H9 (cell line): ENCODE results near the gene SOX8. TPM values are rescaled to one million over a fixed set of nuclear protein-coding genes. Genes with fewer than 3 reads are reported as not detected.

Experiments used
- DNase-seq: peaks from one replicate; pipeline ENCODE4 v3.0.0-alpha.2; 2017
- H2AFZ ChIP-seq: one replicate; pipeline ENCODE4 v1.6.1; 2013; ENCODE audit warnings: mild to moderate bottlenecking, low read length, control low read depth, moderate library complexity
- H2AK5ac ChIP-seq: 2 replicates; pipeline ENCODE4 v1.6.1; 2013; ENCODE audit warnings: low read length, control low read depth, mixed read lengths; ENCODE audit not compliant: insufficient read length
- H2BK120ac ChIP-seq: one replicate; pipeline ENCODE4 v1.6.1; 2013; ENCODE audit warnings: low read depth, mild to moderate bottlenecking, low read length, control low read depth, inconsistent platforms; ENCODE audit not compliant: poor library complexity, severe bottlenecking
- H2BK12ac ChIP-seq: 2 replicates; pipeline ENCODE4 v1.6.1; 2013; ENCODE audit warnings: low read length, control low read depth, mixed read lengths, low read depth; ENCODE audit not compliant: insufficient read length
- H2BK15ac ChIP-seq: 2 replicates; pipeline ENCODE4 v1.6.1; 2013; ENCODE audit warnings: low read depth, low read length, control low read depth
- H2BK20ac ChIP-seq: one replicate; pipeline ENCODE4 v1.6.1; 2013; ENCODE audit warnings: low read depth, mild to moderate bottlenecking, low read length, control low read depth, inconsistent platforms; ENCODE audit not compliant: poor library complexity, severe bottlenecking
- H2BK5ac ChIP-seq: 2 replicates; pipeline ENCODE4 v1.6.1; 2013; ENCODE audit warnings: low read length, control low read depth, mixed read lengths; ENCODE audit not compliant: insufficient read length
- H3K14ac ChIP-seq: 2 replicates; pipeline ENCODE4 v1.6.1; 2013; ENCODE audit warnings: low read length, control low read depth; ENCODE audit not compliant: insufficient read depth
- H3K18ac ChIP-seq: 2 replicates; pipeline ENCODE4 v1.6.1; 2013; ENCODE audit warnings: low read depth, mild to moderate bottlenecking, mixed read lengths, low read length, control low read depth; ENCODE audit not compliant: insufficient read length
- H3K23ac ChIP-seq: 2 replicates; pipeline ENCODE4 v1.6.1; 2013; ENCODE audit warnings: low read length, control low read depth, mixed read lengths, low read depth; ENCODE audit not compliant: insufficient read length
- H3K23me2 ChIP-seq: 2 replicates; pipeline ENCODE4 v1.6.1; 2013; ENCODE audit warnings: low read depth, mild to moderate bottlenecking, mixed read lengths, low read length, control low read depth; ENCODE audit not compliant: insufficient read length, poor library complexity, severe bottlenecking
- H3K27ac ChIP-seq: 2 replicates; pipeline ENCODE4 v1.5.1; 2013; ENCODE audit warnings: low read length, control low read depth, mixed read lengths, low read depth; ENCODE audit not compliant: insufficient read length
- H3K27me3 ChIP-seq: 2 replicates; pipeline ENCODE4 v1.6.1; 2013; ENCODE audit warnings: low read length, control low read depth, inconsistent platforms; ENCODE audit not compliant: insufficient read depth
- H3K4ac ChIP-seq: 2 replicates; pipeline ENCODE4 v1.6.1; 2013; ENCODE audit warnings: low read depth, mild to moderate bottlenecking, control low read depth, inconsistent platforms, low read length, moderate library complexity
- H3K4me1 ChIP-seq: 2 replicates; pipeline ENCODE4 v1.6.1; 2013; ENCODE audit warnings: low read length, control low read depth, inconsistent platforms; ENCODE audit not compliant: insufficient read depth
- H3K4me2 ChIP-seq: 2 replicates; pipeline ENCODE4 v1.6.1; 2013; ENCODE audit warnings: low read length, control low read depth, mixed read lengths; ENCODE audit not compliant: insufficient read length, insufficient read depth
- H3K56ac ChIP-seq: 2 replicates; pipeline ENCODE4 v1.6.1; 2013; ENCODE audit warnings: low read depth, mild to moderate bottlenecking, mixed read lengths, low read length, control low read depth; ENCODE audit not compliant: insufficient read length
- H3K79me1 ChIP-seq: 2 replicates; pipeline ENCODE4 v1.6.1; 2013; ENCODE audit warnings: low read depth, mild to moderate bottlenecking, moderate library complexity, low read length, control low read depth, inconsistent platforms; ENCODE audit not compliant: insufficient read depth, poor library complexity, severe bottlenecking
- H3K79me2 ChIP-seq: 2 replicates; pipeline ENCODE4 v1.6.1; 2013; ENCODE audit warnings: low read length, control low read depth, inconsistent platforms; ENCODE audit not compliant: insufficient read depth
- H3K9ac ChIP-seq: 2 replicates; pipeline ENCODE4 v1.6.1; 2013; ENCODE audit warnings: low read length, control low read depth, mixed read lengths; ENCODE audit not compliant: insufficient read length; ENCODE audit errors: extremely low read depth
- H3K9me3 ChIP-seq: one replicate; pipeline ENCODE4 v1.6.1; 2013; ENCODE audit warnings: low read depth, low read length, inconsistent platforms; ENCODE audit not compliant: control insufficient read depth
- H3T11ph ChIP-seq: one replicate; pipeline ENCODE4 v1.6.1; 2013; ENCODE audit warnings: mild to moderate bottlenecking, low read length, control low read depth, inconsistent platforms
- H4K20me1 ChIP-seq: one replicate; pipeline ENCODE4 v1.6.1; 2013; ENCODE audit not compliant: control insufficient read depth, insufficient read length, insufficient read depth
- H4K5ac ChIP-seq: 2 replicates; pipeline ENCODE4 v1.6.1; 2013; ENCODE audit warnings: low read depth, mild to moderate bottlenecking, mixed read lengths, low read length, control low read depth; ENCODE audit not compliant: insufficient read length
- H4K8ac ChIP-seq: replicated peaks from 2 replicates; pipeline ENCODE4 v1.6.1; 2013; ENCODE audit warnings: low read length, control low read depth, mixed read lengths, low read depth; ENCODE audit not compliant: insufficient read length
- H4K91ac ChIP-seq: 2 replicates; pipeline ENCODE4 v1.6.1; 2013; ENCODE audit warnings: low read depth, mild to moderate bottlenecking, moderate library complexity, mixed read lengths, low read length, control low read depth; ENCODE audit not compliant: insufficient read length
- H3K27ac Mint-ChIP-seq, 3 experiments: 2 replicates in 2 of 3; 3 replicates in 1 of 3; pipeline ENCODE4 v1.8.0; 2020 to 2021; ENCODE audit warnings: mixed read lengths in 3 of 3, mild to moderate bottlenecking in 1 of 3, moderate library complexity in 1 of 3
- H3K27me3 Mint-ChIP-seq: 2 replicates; pipeline ENCODE4 v1.8.0; 2021; ENCODE audit warnings: low read depth, mild to moderate bottlenecking, moderate library complexity, mixed read lengths
- H3K36me3 Mint-ChIP-seq, 3 experiments: 2 replicates in 2 of 3; 3 replicates in 1 of 3; pipeline ENCODE4 v1.8.0; 2020 to 2021; ENCODE audit warnings: low read depth in 3 of 3, mixed read lengths in 3 of 3; ENCODE audit not compliant: insufficient read depth in 1 of 3
- H3K4me1 Mint-ChIP-seq, 2 experiments: 2 replicates each; pipeline ENCODE4 v1.8.0; 2020; ENCODE audit warnings: mixed read lengths in 2 of 2
- H3K4me3 Mint-ChIP-seq, 2 experiments: 2 replicates in 1 of 2; 3 replicates in 1 of 2; pipeline ENCODE4 v1.8.0; 2020 to 2021; ENCODE audit warnings: mild to moderate bottlenecking in 2 of 2, mixed read lengths in 2 of 2, moderate library complexity in 1 of 2
- H3K9me3 Mint-ChIP-seq, 2 experiments: 2 replicates in 1 of 2; 3 replicates in 1 of 2; pipeline ENCODE4 v1.8.0; 2020; ENCODE audit warnings: mild to moderate bottlenecking in 2 of 2, mixed read lengths in 2 of 2, moderate library complexity in 1 of 2
- WGBS: extraction: QIAGEN DNeasy Blood & Tissue Kit; methylation state at CpG from one replicate; pipeline ENCODE4 v1.1.7; 2013; ENCODE audit warnings: missing lambda C conversion rate, low lambda C conversion rate, mixed read lengths; ENCODE audit not compliant: insufficient read length; ENCODE audit errors: extremely low coverage; 5-methylcytosine and 5-hydroxymethylcytosine counted together
- total RNA-seq: library from RNA; stranded (reverse); gene quantifications from 2 replicates; pipeline ENCODE4 v1.2.1, GENCODE V29; 2021
- TF ChIP-seq, protein P1 (sequence below): fragments of 200-600 bp; sonication (generic); conservative IDR thresholded peaks from 3 replicates; pipeline ENCODE4 v1.8.0; 2021; ENCODE audit warnings: antibody characterized with exemption, mild to moderate bottlenecking

Gene SOX8
- total RNA-seq, 1 experiment from 2014 or later, result 8.9 TPM

GRCh38 chr16:1028524-1029258 lies 47.1 kb downstream of the SOX8 start:
- Mint-ChIP-seq H3K36me3 (no peaks in the 10 kb centered on the region), H3K27ac (no peak overlapping the region), H3K9me3 (no peaks in the 10 kb centered on the region), H3K4me3 (no peak overlapping the region), H3K4me1 (no peaks in the 10 kb centered on the region), H3K27me3 (peaks cover 4% of the 10 kb centered on the region)
- no peaks in the 10 kb centered on the region for H3K9me3 ChIP-seq
- no peak overlapping the region for H3K27ac ChIP-seq
- no peak for DNase-seq
- H3K56ac ChIP-seq, result no peak overlapping the region
- H3K4me1 ChIP-seq, result no peaks in the 10 kb centered on the region
- no peak overlapping the region for H3T11ph ChIP-seq
- H2BK12ac ChIP-seq, result no peak overlapping the region
- H2AK5ac ChIP-seq, result no peak overlapping the region
- no peaks in the 10 kb centered on the region for H3K79me2 ChIP-seq
- no peak overlapping the region for H4K91ac ChIP-seq
- no peak overlapping the region for H4K8ac ChIP-seq
- H2AFZ ChIP-seq, result no peak overlapping the region
- no peak overlapping the region for H3K9ac ChIP-seq
- no peak overlapping the region for H2BK20ac ChIP-seq
- H3K79me1 ChIP-seq, result no peaks in the 10 kb centered on the region
- H3K18ac ChIP-seq, result no peak overlapping the region
- no CpG with 5 or more reads among the region's 39 CpGs for WGBS
- no peaks in the 10 kb centered on the region for H4K20me1 ChIP-seq
- H3K23ac ChIP-seq, result no peak overlapping the region
- H3K27me3 ChIP-seq, result no peaks in the 10 kb centered on the region
- no peak overlapping the region for H3K14ac ChIP-seq
- no peak overlapping the region for H2BK5ac ChIP-seq
- H3K23me2 ChIP-seq, result no peaks in the 10 kb centered on the region
- no peak overlapping the region for H2BK15ac ChIP-seq
- H3K4me2 ChIP-seq, result no peak overlapping the region
- no peak overlapping the region for H2BK120ac ChIP-seq
- H4K5ac ChIP-seq, result no peak overlapping the region
- TF ChIP-seq, protein P1, sequence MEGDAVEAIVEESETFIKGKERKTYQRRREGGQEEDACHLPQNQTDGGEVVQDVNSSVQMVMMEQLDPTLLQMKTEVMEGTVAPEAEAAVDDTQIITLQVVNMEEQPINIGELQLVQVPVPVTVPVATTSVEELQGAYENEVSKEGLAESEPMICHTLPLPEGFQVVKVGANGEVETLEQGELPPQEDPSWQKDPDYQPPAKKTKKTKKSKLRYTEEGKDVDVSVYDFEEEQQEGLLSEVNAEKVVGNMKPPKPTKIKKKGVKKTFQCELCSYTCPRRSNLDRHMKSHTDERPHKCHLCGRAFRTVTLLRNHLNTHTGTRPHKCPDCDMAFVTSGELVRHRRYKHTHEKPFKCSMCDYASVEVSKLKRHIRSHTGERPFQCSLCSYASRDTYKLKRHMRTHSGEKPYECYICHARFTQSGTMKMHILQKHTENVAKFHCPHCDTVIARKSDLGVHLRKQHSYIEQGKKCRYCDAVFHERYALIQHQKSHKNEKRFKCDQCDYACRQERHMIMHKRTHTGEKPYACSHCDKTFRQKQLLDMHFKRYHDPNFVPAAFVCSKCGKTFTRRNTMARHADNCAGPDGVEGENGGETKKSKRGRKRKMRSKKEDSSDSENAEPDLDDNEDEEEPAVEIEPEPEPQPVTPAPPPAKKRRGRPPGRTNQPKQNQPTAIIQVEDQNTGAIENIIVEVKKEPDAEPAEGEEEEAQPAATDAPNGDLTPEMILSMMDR, result no peak
- H3K4ac ChIP-seq, result no peak overlapping the region
